Right ventricle myocardium superior (tissue), 1 donor: ENCODE results near the gene TCAP. TPM values are rescaled to one million over a fixed set of nuclear protein-coding genes. Genes with fewer than 3 reads are reported as not detected.
A peak's percentile ranks its signal among the peaks of the same experiment; 100 is the strongest.

Source experiments
- ATAC-seq: fragments of 200-7000 bp; cut with Tn5 transposase; one replicate; pipeline ENCODE4 v1.9.1; 2020; ENCODE audit warnings: mild to moderate bottlenecking; ENCODE audit not compliant: poor library complexity
- DNase-seq: peaks from one replicate; pipeline ENCODE4 v3.0.0-alpha.2; 2020
- intact Hi-C: fragments of 100-400 bp; cut with DNase I; formaldehyde crosslinking; loops from one replicate; pipeline ENCODE4 v1.11.2; 2022
- total RNA-seq: library from RNA; stranded (reverse); fragmentation: NEBNext Ultra II Directional; extraction: Animal tissue kit (Norgen Biotek cat#: 25700); gene quantifications from one replicate; pipeline ENCODE4 v1.2.1, GENCODE V29; 2021
- donor health status: DM: no; HTN: yes; CAD: no; lungs with severe emphysema.

Gene TCAP
- total RNA-seq, 1 donor from 2014 or later = 5,900 TPM

- intact Hi-C loops = no loop called here
- ATAC-seq (no peak), DNase-seq (no peak)
These were observed 3.2 kb upstream of the TCAP start for GRCh38 chr17:39661744-39662541.

GRCh38 chr17:39662551-39663339, 2.4 kb upstream of the TCAP start:
- intact Hi-C loops = no loop called here
- peak; percentile 63 for DNase-seq
- ATAC-seq = no peak

GRCh38 chr17:39663340-39663687, 1.8 kb upstream of the TCAP start:
- intact Hi-C loops = no loop called here
- no peak for ATAC-seq
- DNase-seq = no peak

DNA sequence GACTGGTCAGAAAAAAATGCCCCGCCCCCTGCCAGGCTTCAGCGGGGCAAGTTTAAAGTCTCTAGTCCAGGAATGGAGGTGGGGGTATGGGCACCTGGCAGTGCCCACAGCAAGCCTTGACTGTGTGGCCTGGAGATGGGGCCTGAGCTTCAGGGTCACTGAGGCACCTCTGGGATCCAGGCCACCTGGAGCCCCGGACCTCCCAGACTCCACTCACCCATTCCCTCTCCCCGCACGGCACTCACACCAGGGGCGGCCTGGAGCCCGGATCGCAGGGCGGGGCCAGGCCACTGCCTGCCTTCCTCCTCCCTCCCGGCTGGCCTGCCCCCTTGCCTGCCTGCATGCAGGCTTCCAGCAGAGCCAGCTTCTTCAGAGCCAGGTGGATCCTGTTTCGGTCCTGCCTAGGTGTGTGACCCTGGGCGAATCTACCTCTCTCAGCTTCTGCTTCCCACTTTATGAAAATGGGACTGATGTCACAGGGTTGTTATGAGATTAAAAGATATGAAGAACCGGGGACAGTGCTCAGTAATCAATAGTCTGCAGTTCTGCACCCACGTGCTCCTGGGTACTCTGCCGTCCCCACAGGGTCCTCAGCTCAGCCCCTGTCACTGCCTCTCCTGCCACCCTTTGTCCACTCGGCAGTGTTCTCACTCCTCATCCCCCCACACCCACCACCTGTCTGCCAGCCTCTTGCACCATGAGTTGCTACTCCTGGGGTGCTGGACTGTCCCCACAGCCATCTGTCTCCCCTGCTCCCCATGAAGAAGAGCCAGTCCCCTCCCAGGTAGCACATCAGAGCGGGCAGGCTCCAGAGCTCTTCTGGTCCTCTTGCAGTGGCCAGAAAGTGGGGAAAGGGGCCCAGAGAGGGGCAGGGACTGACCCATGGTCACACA, 1.2 kb upstream of the TCAP start:
- DNase-seq (peak; percentile 74), ATAC-seq (peak; percentile 11)
- intact Hi-C loops = no loop called here

GRCh38 chr17:39665642-39666224, 584 bp downstream of the TCAP start:
- intact Hi-C loops = no loop called here
- ATAC-seq (peak; percentile 2), DNase-seq (peak; percentile 56)

DNA sequence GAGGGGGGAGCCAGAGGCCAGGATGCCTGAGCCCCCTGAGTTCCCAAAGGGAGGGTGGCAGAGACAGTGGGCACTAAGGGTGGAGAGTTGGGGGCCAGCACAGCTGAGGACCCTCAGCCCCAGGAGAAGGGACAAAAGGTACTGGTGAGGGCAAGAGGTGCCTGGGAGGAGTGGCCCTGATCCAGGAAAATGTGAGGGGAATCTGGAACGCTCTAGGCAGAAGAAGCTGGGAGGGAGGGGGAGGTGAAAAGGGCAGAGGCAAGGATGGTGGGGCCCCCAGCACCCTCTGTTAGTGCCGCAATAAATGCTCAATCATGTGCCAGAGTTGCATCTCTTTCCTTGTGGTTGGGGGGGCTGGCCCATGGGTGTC, 1.1 kb downstream of the TCAP start:
- ATAC-seq (no peak), DNase-seq (no peak)
- intact Hi-C loops = no loop called here

- DNase-seq = peak; percentile 86
- peak; percentile 38 for ATAC-seq
- intact Hi-C loops = no loop called here
These were observed 1.6 kb downstream of the TCAP start for GRCh38 chr17:39666601-39667261.

DNA sequence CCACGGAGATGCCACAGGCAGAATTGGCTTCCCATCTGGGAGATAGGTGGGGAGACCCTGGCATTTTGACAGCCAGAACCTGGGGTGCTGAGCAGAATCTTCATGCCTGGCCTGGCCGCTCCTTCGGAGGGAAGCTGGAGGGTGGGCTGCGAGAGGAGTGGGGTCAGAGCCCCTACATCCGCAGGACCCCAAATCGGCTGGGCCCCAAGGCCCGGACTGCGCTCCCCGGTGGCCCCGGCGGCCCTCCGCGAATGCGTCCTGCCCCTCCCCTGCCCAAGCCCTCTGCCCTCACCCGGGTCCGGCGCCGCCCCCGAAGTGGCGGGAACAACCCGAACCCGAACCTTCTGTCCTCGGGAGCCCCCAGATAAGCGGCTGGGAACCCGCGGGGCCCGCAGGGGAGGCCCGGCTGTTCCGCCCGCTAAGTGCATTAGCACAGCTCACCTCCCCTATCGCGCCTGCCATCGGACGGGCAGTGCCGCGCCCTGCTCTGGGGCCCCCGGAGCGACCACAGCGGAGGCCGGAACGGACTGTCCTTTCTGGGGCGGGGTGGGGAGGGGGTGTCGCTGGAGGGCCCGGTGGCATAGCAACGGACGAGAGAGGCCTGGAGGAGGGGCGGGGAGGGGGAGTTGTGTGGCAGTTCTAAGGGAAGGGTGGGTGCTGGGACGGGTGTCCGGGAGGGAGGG, 2.3 kb downstream of the TCAP start:
- DNase-seq (peak; percentile 69), ATAC-seq (peak; percentile 9)
- intact Hi-C loops = no loop called here

DNA sequence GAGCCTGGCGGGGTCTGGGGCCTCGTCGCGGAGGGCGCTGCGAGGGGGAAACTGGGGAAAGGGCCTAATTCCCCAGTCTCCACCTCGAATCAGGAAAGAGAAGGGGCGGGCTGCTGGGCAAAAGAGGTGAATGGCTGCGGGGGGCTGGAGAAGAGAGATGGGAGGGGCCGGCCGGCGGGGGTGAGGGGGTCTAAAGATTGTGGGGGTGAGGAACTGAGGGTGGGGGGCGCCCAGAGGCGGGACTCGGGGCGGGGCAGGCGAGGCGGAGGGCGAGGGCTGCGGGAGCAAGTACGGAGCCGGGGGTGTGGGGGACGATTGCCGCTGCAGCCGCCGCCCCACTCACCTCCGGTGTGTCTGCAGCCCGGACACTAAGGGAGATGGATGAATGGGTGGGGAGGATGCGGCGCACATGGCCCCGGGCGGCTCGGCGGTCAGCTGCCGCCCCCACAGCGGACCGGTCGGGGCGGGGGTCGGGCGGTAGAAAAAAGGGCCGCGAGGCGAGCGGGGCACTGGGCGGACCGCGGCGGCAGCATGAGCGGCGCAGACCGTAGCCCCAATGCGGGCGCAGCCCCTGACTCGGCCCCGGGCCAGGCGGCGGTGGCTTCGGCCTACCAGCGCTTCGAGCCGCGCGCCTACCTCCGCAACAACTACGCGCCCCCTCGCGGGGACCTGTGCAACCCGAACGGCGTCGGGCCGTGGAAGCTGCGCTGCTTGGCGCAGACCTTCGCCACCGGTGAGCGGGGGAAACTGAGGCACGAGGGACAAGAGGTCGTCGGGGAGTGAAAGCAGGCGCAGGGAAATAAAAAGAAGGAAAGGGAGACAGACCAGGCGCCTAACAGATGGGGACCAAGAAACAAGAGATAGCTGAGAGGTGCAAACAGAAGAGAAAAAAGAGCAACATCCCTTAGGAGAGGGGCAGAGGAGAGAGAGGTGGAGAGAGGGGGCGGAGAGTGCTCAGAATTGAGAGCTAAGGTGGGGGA, 3.1 kb downstream of the TCAP start, which contains the start of gene PNMT:
TSS of gene PNMT (plus strand) at position 509 of the 980 bp plus-strand sequence. CDS start at position 532, 23 bp downstream.
- peak; percentile 11 for ATAC-seq
- DNase-seq = peak; percentile 88
- intact Hi-C loops = no loop called here

DNA sequence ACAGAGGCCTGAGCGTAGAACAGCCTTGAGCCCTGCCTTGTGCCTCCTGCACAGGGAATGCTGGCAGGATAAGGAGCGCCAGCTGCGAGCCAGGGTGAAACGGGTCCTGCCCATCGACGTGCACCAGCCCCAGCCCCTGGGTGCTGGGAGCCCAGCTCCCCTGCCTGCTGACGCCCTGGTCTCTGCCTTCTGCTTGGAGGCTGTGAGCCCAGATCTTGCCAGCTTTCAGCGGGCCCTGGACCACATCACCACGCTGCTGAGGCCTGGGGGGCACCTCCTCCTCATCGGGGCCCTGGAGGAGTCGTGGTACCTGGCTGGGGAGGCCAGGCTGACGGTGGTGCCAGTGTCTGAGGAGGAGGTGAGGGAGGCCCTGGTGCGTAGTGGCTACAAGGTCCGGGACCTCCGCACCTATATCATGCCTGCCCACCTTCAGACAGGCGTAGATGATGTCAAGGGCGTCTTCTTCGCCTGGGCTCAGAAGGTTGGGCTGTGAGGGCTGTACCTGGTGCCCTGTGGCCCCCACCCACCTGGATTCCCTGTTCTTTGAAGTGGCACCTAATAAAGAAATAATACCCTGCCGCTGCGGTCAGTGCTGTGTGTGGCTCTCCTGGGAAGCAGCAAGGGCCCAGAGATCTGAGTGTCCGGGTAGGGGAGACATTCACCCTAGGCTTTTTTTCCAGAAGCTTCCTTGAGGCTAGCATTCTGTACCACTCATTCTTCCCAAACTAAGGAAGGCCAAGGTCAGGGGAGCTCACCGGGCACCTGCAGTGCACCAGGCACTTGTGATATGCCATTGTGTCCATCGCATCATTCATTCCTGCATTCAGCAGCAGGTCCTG, 5.0 kb downstream of the TCAP start:
- no peak for DNase-seq

DNA sequence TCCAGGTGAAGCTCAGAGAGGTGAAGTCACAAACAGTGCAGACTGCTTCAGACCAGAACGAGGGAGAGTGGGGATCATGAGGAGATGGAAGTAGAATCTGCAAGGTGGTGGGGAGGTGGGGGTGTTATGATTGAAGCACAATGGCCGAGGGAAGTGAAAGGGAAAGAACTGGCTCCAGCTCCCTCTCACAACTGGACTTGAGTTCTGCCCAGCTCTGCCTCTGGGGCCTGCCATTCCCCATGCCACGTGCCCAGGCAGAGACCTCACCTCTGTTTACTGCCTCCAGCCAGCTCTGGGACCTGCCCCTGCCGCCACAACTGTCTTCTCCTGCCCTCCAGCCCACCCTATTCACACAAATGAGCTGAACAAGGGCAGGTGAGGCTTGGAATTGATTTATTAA, 5.6 kb downstream of the TCAP start:
- DNase-seq (no peak), ATAC-seq (no peak)
- intact Hi-C loops = loop anchor here (5.0 kb wide), 1 partner anchor 33 kb away; the partner anchor contains the start of gene STARD3

More for the DNA sequence above, 5.0 kb downstream of the TCAP start:
- ATAC-seq = no peak
- intact Hi-C loops = loop anchor here (5.0 kb wide), 1 partner anchor 33 kb away; the partner anchor contains the start of gene STARD3

- peak; percentile 80 for DNase-seq
- peak; percentile 32 for ATAC-seq
- intact Hi-C loops = loop anchor here (5.0 kb wide), 1 partner anchor 35 kb away; the partner anchor contains the start of gene STARD3
These were observed 6.7 kb downstream of the TCAP start for GRCh38 chr17:39671651-39672521.

GRCh38 chr17:39672522-39673334, 7.6 kb downstream of the TCAP start:
- DNase-seq = peak; percentile 37
- ATAC-seq = no peak
- intact Hi-C loops = loop anchor here (5.0 kb wide), 1 partner anchor 35 kb away; the partner anchor contains the start of gene STARD3
